WTC11 (cell line): Measurements from ENCODE around the gene FNDC3B. TPM values are rescaled to one million over a fixed set of nuclear protein-coding genes. Genes with fewer than 3 reads are reported as not detected.

Experiments
- ATAC-seq: fragments of 200-7000 bp; cut with Tn5 transposase; 2 replicates; pipeline ENCODE4 v1.10.0; 2021; ENCODE audit warnings: mild to moderate bottlenecking, moderate library complexity
- CTCF ChIA-PET: fragments of 300-600 bp; sonication (Branson Sonifier 250); formaldehyde crosslinking; loops from one replicate; lab custom pipeline; 2021; ENCODE audit warnings: antibody characterized with exemption; lab: Charles Lee
- POLR2A ChIA-PET: fragments of 350-600 bp; sonication (Branson Sonifier 250); formaldehyde crosslinking; loops from one replicate; lab custom pipeline; 2021; ENCODE audit warnings: antibody characterized with exemption; lab: Charles Lee
- DNase-seq: peaks from one replicate; pipeline ENCODE4 v3.0.0; 2021; ENCODE audit warnings: low spot score
- H3K27ac Mint-ChIP-seq: 2 replicates; pipeline ENCODE4 v1.8.0; 2021; ENCODE audit warnings: mixed read lengths
- H3K27me3 Mint-ChIP-seq: 2 replicates; pipeline ENCODE4 v1.8.0; 2021; ENCODE audit warnings: low read depth, mild to moderate bottlenecking, moderate library complexity, mixed read lengths
- H3K36me3 Mint-ChIP-seq: 2 replicates; pipeline ENCODE4 v1.8.0; 2021; ENCODE audit warnings: mixed read lengths
- H3K4me1 Mint-ChIP-seq: 2 replicates; pipeline ENCODE4 v1.8.0; 2022; ENCODE audit warnings: mixed read lengths
- H3K4me3 Mint-ChIP-seq: 2 replicates; pipeline ENCODE4 v1.8.0; 2021; ENCODE audit warnings: mild to moderate bottlenecking, moderate library complexity, mixed read lengths
- H3K9me3 Mint-ChIP-seq: 2 replicates; pipeline ENCODE4 v1.8.0; 2021; ENCODE audit warnings: mixed read lengths
- ATF1 ChIP-seq: sonication (generic); formaldehyde crosslinking; IDR thresholded peaks from 2 replicates; pipeline ENCODE4 v1.8.1; 2023; ENCODE audit warnings: mild to moderate bottlenecking, moderate library complexity, missing genetic modification reagents
- ATF6 ChIP-seq: sonication (generic); formaldehyde crosslinking; IDR thresholded peaks from 2 replicates; pipeline ENCODE4 v1.8.1; 2023; ENCODE audit warnings: mild to moderate bottlenecking, missing genetic modification reagents
- CBFB ChIP-seq: sonication (generic); formaldehyde crosslinking; IDR thresholded peaks from 2 replicates; pipeline ENCODE4 v1.8.1; 2022; ENCODE audit warnings: mild to moderate bottlenecking, low read depth, missing genetic modification reagents
- HMGA2 ChIP-seq: fragments of 250-450 bp; sonication (Bioruptor Pico); IDR thresholded peaks from 2 replicates; pipeline ENCODE4 v1.4.0; 2021; ENCODE audit warnings: mild to moderate bottlenecking, moderate library complexity
- KAT7 ChIP-seq: sonication (generic); formaldehyde crosslinking; IDR thresholded peaks from 2 replicates; pipeline ENCODE4 v1.8.1; 2023; ENCODE audit warnings: missing genetic modification reagents, mild to moderate bottlenecking, borderline replicate concordance
- NFATC4 ChIP-seq: fragments of 250-450 bp; sonication (Bioruptor Pico); IDR thresholded peaks from 2 replicates; pipeline ENCODE4 v1.9.0; 2021; ENCODE audit warnings: mild to moderate bottlenecking
- PRDM15 ChIP-seq: sonication (generic); formaldehyde crosslinking; IDR thresholded peaks from 2 replicates; pipeline ENCODE4 v1.8.0; 2022; ENCODE audit warnings: missing genetic modification reagents
- RORB ChIP-seq: fragments of 250-450 bp; sonication (Bioruptor Pico); IDR thresholded peaks from 2 replicates; pipeline ENCODE4 v1.9.0; 2021; ENCODE audit warnings: mild to moderate bottlenecking
- ZNF232 ChIP-seq: sonication (generic); formaldehyde crosslinking; IDR thresholded peaks from 2 replicates; pipeline ENCODE4 v1.8.0; 2022; ENCODE audit warnings: mild to moderate bottlenecking, missing genetic modification reagents
- total RNA-seq: library from RNA; stranded (reverse); gene quantifications from 3 replicates; pipeline ENCODE4 v1.2.3, GENCODE V29; 2021
- TF ChIP-seq, protein P1 (sequence below): fragments of 250-450 bp; sonication (Bioruptor Pico); IDR thresholded peaks from 2 replicates; pipeline ENCODE4 v1.9.0; 2021; ENCODE audit warnings: mild to moderate bottlenecking, borderline replicate concordance
- TF ChIP-seq, protein P2 (sequence below): sonication (generic); formaldehyde crosslinking; IDR thresholded peaks from 2 replicates; pipeline ENCODE4 v1.8.0; 2022; ENCODE audit warnings: mild to moderate bottlenecking, missing genetic modification reagents

FNDC3B gene
- total RNA-seq, 1 experiment from 2014 or later: 42.8 TPM

DNA sequence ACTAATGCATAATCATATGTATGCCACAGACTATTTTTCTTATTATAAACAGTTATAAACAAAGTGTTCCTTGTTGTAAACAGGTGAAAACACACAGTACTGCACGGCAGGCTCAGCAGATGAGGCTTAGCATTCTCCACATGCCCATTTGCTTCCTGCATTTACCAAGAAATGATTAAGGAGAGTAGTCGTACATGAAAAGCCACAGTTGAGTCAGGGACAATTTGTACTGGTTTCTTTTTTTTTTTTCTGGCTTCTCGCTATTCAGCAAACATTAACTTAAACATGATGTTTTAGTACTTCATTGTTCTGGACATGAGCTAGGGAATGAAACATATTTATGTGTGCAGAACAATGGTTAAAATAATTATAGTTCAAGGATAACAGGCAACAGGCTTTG, 345.5 kb downstream of the FNDC3B start:
- H3K4me3 Mint-ChIP-seq: no peak overlapping the region
- no peak for ATAC-seq
- no peak overlapping the region for H3K27ac Mint-ChIP-seq
- peaks cover 6% of the 10 kb centered on the region for H3K4me1 Mint-ChIP-seq
- ChIA-PET POLR2A (no interaction called here), CTCF (no interaction called here)
- no peak for DNase-seq
- H3K27me3 Mint-ChIP-seq: no peaks in the 10 kb centered on the region
- TF ChIP-seq KAT7 (CRISPR knock-in tag) (no peak), ATF6 (CRISPR knock-in tag) (no peak), HMGA2 (CRISPR knock-in tag) (no peak), CBFB (no peak)
- TF ChIP-seq, protein P1, sequence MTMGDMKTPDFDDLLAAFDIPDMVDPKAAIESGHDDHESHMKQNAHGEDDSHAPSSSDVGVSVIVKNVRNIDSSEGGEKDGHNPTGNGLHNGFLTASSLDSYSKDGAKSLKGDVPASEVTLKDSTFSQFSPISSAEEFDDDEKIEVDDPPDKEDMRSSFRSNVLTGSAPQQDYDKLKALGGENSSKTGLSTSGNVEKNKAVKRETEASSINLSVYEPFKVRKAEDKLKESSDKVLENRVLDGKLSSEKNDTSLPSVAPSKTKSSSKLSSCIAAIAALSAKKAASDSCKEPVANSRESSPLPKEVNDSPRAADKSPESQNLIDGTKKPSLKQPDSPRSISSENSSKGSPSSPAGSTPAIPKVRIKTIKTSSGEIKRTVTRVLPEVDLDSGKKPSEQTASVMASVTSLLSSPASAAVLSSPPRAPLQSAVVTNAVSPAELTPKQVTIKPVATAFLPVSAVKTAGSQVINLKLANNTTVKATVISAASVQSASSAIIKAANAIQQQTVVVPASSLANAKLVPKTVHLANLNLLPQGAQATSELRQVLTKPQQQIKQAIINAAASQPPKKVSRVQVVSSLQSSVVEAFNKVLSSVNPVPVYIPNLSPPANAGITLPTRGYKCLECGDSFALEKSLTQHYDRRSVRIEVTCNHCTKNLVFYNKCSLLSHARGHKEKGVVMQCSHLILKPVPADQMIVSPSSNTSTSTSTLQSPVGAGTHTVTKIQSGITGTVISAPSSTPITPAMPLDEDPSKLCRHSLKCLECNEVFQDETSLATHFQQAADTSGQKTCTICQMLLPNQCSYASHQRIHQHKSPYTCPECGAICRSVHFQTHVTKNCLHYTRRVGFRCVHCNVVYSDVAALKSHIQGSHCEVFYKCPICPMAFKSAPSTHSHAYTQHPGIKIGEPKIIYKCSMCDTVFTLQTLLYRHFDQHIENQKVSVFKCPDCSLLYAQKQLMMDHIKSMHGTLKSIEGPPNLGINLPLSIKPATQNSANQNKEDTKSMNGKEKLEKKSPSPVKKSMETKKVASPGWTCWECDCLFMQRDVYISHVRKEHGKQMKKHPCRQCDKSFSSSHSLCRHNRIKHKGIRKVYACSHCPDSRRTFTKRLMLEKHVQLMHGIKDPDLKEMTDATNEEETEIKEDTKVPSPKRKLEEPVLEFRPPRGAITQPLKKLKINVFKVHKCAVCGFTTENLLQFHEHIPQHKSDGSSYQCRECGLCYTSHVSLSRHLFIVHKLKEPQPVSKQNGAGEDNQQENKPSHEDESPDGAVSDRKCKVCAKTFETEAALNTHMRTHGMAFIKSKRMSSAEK (CRISPR knock-in tag): no peak
- H3K9me3 Mint-ChIP-seq: peaks cover 17% of the 10 kb centered on the region
- H3K36me3 Mint-ChIP-seq: peaks cover 33% of the 10 kb centered on the region

DNA sequence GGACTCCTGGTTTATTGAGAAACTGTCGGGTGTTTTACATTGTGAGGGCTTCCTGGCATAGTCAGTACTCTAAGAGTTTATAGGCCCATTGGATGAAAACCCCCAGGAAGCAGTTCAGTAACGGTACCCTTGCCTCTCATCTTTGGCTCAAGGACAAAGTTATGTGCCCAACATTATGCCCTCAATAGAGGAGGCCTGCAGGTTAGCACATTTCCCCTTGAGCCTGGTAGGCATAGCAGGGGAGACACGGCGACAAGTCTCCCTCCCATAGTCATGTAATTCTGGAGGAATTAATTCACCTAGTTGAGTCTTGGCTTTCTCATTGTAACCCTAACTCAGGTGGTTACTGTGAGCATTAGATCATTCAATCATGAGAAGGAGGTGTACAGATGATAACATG, 348.4 kb downstream of the FNDC3B start:
- Mint-ChIP-seq H3K27ac (no peak overlapping the region), H3K27me3 (no peaks in the 10 kb centered on the region), H3K4me3 (no peak overlapping the region), H3K36me3 (peaks cover 8% of the 10 kb centered on the region), H3K9me3 (peaks cover 3% of the 10 kb centered on the region; the same call in 1 of the 2 replicates), H3K4me1 (peaks cover 16% of the 10 kb centered on the region)
- ATAC-seq (no peak), DNase-seq (no peak)
- POLR2A ChIA-PET: no interaction called here
- CTCF ChIA-PET: no interaction called here
- no peak for TF ChIP-seq ATF1 (CRISPR knock-in tag)
- TF ChIP-seq NFATC4 (CRISPR knock-in tag): no peak
- no peak for TF ChIP-seq CBFB
- no peak for TF ChIP-seq RORB (CRISPR knock-in tag)
- no peak for TF ChIP-seq PRDM15 (CRISPR knock-in tag)
- TF ChIP-seq, protein P2, sequence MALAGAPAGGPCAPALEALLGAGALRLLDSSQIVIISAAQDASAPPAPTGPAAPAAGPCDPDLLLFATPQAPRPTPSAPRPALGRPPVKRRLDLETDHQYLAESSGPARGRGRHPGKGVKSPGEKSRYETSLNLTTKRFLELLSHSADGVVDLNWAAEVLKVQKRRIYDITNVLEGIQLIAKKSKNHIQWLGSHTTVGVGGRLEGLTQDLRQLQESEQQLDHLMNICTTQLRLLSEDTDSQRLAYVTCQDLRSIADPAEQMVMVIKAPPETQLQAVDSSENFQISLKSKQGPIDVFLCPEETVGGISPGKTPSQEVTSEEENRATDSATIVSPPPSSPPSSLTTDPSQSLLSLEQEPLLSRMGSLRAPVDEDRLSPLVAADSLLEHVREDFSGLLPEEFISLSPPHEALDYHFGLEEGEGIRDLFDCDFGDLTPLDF (CRISPR knock-in tag): no peak
- TF ChIP-seq ZNF232 (CRISPR knock-in tag): no peak
